ENCODE results near the gene CADM3. TPM values are rescaled to one million over a fixed set of nuclear protein-coding genes. Genes with fewer than 3 reads are reported as not detected.

The CADM3 gene
- total and polyA plus RNA-seq, 2 donors (not counting 3 experiments of a cell fraction or from before 2014, with no cell fraction given) = 2.7 to 6.0 TPM

GRCh38 chr1:159123587-159123986, 47.8 kb upstream of the CADM3 start:
- Histone ChIP-seq H2AFZ (ENCODE audit: low read depth, low read length) (no peak overlapping the region), H3K4me2 (ENCODE audit: insufficient read depth, low read length) (no peak overlapping the region), H3K27me3 (ENCODE audit: control insufficient read depth in 2 of 2, insufficient read depth in 2 of 2, low read length in 2 of 2) (peaks cover 7 to 8% of the 10 kb centered on the region in 2 experiments), H3K36me3 (ENCODE audit: control insufficient read depth in 2 of 2, extremely low read depth in 1 of 2, insufficient read depth in 2 of 2, low read length in 2 of 2) (no peaks in the 10 kb centered on the region), H3K9ac (replicated peaks; ENCODE audit: extremely low read depth, insufficient read depth, low read length) (no peak overlapping the region), H3K4me1 (ENCODE audit: control insufficient read depth, extremely low read depth, insufficient read depth, low read length) (no peaks in the 10 kb centered on the region), H3K27ac (ENCODE audit: insufficient read depth, low read depth, low read length) (no peak overlapping the region), H3K4me3 (replicated peaks in 1 of 3; ENCODE audit: insufficient read depth in 1 of 3, low read depth in 1 of 3, low read length in 3 of 3) (no peak overlapping the region), H3K9me3 (replicated peaks; ENCODE audit: control insufficient read depth, insufficient read depth, low read length) (no peaks in the 10 kb centered on the region), H4K20me1 (replicated peaks; ENCODE audit: control insufficient read depth, extremely low read depth, insufficient read depth, low read length) (no peaks in the 10 kb centered on the region), H3K79me2 (ENCODE audit: control insufficient read depth, insufficient read depth, low read length) (no peaks in the 10 kb centered on the region), H3K9me1 (replicated peaks; ENCODE audit: control insufficient read depth, extremely low read depth, insufficient read depth, low read length) (no peaks in the 10 kb centered on the region)
- no peak for FAIRE-seq
- ChIA-PET CTCF (interaction anchor here (2.2 kb wide), 1 partner anchor 9 kb away, joined by 7 read pairs; no protein-coding TSS in a partner anchor), POLR2A (no interaction called here)
- intact Hi-C loops (cut with micrococcal nuclease) = no loop called here
- BruUV-seq (replicated peaks) = no TSS peak
- dilution Hi-C loops (cut with MboI; ENCODE audit: extremely low pct_ligation_motif_present, low sequenced_read_pairs) = no loop called here
- DNase-seq (ENCODE audit: low read depth, low spot score) = no peak
- TF ChIP-seq POLR2AphosphoS5 (IDR thresholded peaks at IDR 0.05; ENCODE audit: insufficient read depth, low read depth, low read length) (no peak), JUN (IDR thresholded peaks at IDR 0.05; ENCODE audit: borderline replicate concordance, insufficient read depth, insufficient read length, low read depth) (no peak), GATA2 (IDR thresholded peaks at IDR 0.05; ENCODE audit: insufficient read depth, insufficient read length, low read depth, low read length) (no peak), MYC (IDR thresholded peaks at IDR 0.05; ENCODE audit: low read depth, low read length) (no peak), MAX (IDR thresholded peaks at IDR 0.05; ENCODE audit: insufficient read depth, insufficient read length) (no peak), POLR2A (IDR thresholded peaks at IDR 0.05; ENCODE audit: low read depth, low read length) (no peak), EZH2 (IDR thresholded peaks at IDR 0.05; ENCODE audit: borderline replicate concordance, low read depth, low read length, severe bottlenecking) (no peak), CTCF (IDR thresholded peaks at IDR 0.05; ENCODE audit: extremely low read depth in 1 of 2, insufficient read depth in 1 of 2, low read depth in 1 of 2, low read length in 2 of 2) (no peak), FOS (IDR thresholded peaks at IDR 0.05; ENCODE audit: borderline replicate concordance, insufficient read depth, low read length) (no peak)
